Trophoblast cell (in vitro differentiated cells and primary cell): Measurements from ENCODE around the gene ORC3.

ENCODE experiments used
- DNase-seq, 2 donors: peaks; one replicate each; pipeline ENCODE4 v3.0.0-alpha.2; 2016
- H2AFZ ChIP-seq: 2 replicates; pipeline ENCODE4 v1.6.1; 2013; ENCODE audit warnings: low read length, moderate library complexity, mild to moderate bottlenecking; ENCODE audit not compliant: insufficient read depth, poor library complexity
- H2AK5ac ChIP-seq: 2 replicates; pipeline ENCODE4 v1.6.1; 2013; ENCODE audit warnings: mild to moderate bottlenecking, low read length
- H2BK120ac ChIP-seq: 2 replicates; pipeline ENCODE4 v1.6.1; 2013; ENCODE audit warnings: low read length, mild to moderate bottlenecking, moderate library complexity; ENCODE audit not compliant: insufficient read depth, poor library complexity
- H2BK12ac ChIP-seq: 2 replicates; pipeline ENCODE4 v1.6.1; 2013; ENCODE audit warnings: mild to moderate bottlenecking, low read length, moderate library complexity
- H2BK5ac ChIP-seq: 2 replicates; pipeline ENCODE4 v1.6.1; 2013; ENCODE audit warnings: low read length, low read depth, moderate library complexity, mild to moderate bottlenecking; ENCODE audit not compliant: poor library complexity
- H3K14ac ChIP-seq: 2 replicates; pipeline ENCODE4 v1.6.1; 2013; ENCODE audit warnings: mild to moderate bottlenecking, low read length
- H3K18ac ChIP-seq: 2 replicates; pipeline ENCODE4 v1.6.1; 2013; ENCODE audit warnings: mild to moderate bottlenecking, low read length
- H3K23ac ChIP-seq: 2 replicates; pipeline ENCODE4 v1.6.1; 2013; ENCODE audit warnings: low read length
- H3K27ac ChIP-seq: 2 replicates; pipeline ENCODE4 v1.5.1; 2013; ENCODE audit warnings: low read depth, mild to moderate bottlenecking, inconsistent platforms, low read length, moderate library complexity
- H3K27me3 ChIP-seq: 2 replicates; pipeline ENCODE4 v1.6.1; 2013; ENCODE audit warnings: inconsistent platforms, mild to moderate bottlenecking, low read length, moderate library complexity; ENCODE audit not compliant: insufficient read depth
- H3K36me3 ChIP-seq, 2 experiments: 1 replicate in 1 of 2; 2 replicates in 1 of 2; pipeline ENCODE4 v1.6.1; 2013; ENCODE audit warnings: low read length in 2 of 2, mild to moderate bottlenecking in 2 of 2, moderate library complexity in 1 of 2; ENCODE audit not compliant: insufficient read depth in 2 of 2, control insufficient read depth in 1 of 2
- H3K4ac ChIP-seq: 2 replicates; pipeline ENCODE4 v1.6.1; 2013; ENCODE audit warnings: low read depth, mild to moderate bottlenecking, low read length, moderate library complexity
- H3K4me1 ChIP-seq, 2 experiments: 1 replicate in 1 of 2; 2 replicates in 1 of 2; pipeline ENCODE4 v1.6.1; 2013; ENCODE audit warnings: low read length in 2 of 2, mild to moderate bottlenecking in 2 of 2, moderate library complexity in 1 of 2; ENCODE audit not compliant: insufficient read depth in 2 of 2, control insufficient read depth in 1 of 2
- H3K4me2 ChIP-seq: 2 replicates; pipeline ENCODE4 v1.6.1; 2013; ENCODE audit warnings: inconsistent platforms, mild to moderate bottlenecking, low read length, moderate library complexity
- H3K4me3 ChIP-seq: 2 replicates; pipeline ENCODE4 v1.5.1; 2013; ENCODE audit warnings: mild to moderate bottlenecking, low read depth, low read length, inconsistent platforms
- H3K79me1 ChIP-seq: one replicate; pipeline ENCODE4 v1.6.1; 2013; ENCODE audit warnings: low read length
- H3K79me2 ChIP-seq: 2 replicates; pipeline ENCODE4 v1.6.1; 2013; ENCODE audit warnings: low read length, mild to moderate bottlenecking; ENCODE audit not compliant: control insufficient read depth, insufficient read depth, poor library complexity
- H3K9ac ChIP-seq: 2 replicates; pipeline ENCODE4 v1.6.1; 2013; ENCODE audit warnings: mild to moderate bottlenecking, low read length
- H3K9me3 ChIP-seq: 2 replicates; pipeline ENCODE4 v1.6.1; 2013; ENCODE audit warnings: low read depth, mild to moderate bottlenecking, control low read depth, inconsistent platforms, low read length; ENCODE audit not compliant: insufficient read depth
- H4K12ac ChIP-seq: 2 replicates; pipeline ENCODE4 v1.6.1; 2013; ENCODE audit warnings: low read depth, mild to moderate bottlenecking, low read length, moderate library complexity
- H4K8ac ChIP-seq: 2 replicates; pipeline ENCODE4 v1.6.1; 2013; ENCODE audit warnings: low read depth, mild to moderate bottlenecking, low read length, moderate library complexity
- H4K91ac ChIP-seq: one replicate; pipeline ENCODE4 v1.6.1; 2013; ENCODE audit warnings: low read depth, mild to moderate bottlenecking, low read length, moderate library complexity
- WGBS: extraction: QIAGEN DNeasy Blood & Tissue Kit; methylation state at CpG from one replicate; pipeline ENCODE4 v1.1.7; 2013; ENCODE audit warnings: missing lambda C conversion rate; ENCODE audit not compliant: insufficient read length, insufficient coverage; ENCODE audit errors: extremely low coverage; 5-methylcytosine and 5-hydroxymethylcytosine counted together

Gene ORC3

DNA sequence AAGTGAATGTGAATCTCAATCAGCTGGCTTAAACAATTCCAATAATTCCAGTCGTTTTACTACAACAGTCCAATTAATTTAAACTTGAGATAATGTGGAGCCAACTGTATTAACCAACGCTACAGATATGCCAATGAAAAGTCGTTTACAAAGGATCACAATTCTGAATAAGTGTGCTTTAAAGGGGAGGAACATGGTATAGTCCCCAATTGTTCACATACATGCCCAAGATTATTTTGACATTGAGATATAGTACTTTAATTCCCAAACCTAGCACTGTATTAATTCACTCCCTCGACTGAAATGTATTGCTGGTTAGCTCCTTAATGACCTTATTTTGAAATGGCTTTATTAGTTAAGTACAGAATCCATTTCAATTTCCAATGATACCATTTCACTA is 109.6 kb downstream of the ORC3 start:
- no peak overlapping the region for H3K4me3 ChIP-seq
- H3K23ac ChIP-seq = no peak overlapping the region
- no peak overlapping the region for H2AK5ac ChIP-seq
- peak overlapping the region; percentile 70 for H3K4me2 ChIP-seq
- H3K18ac ChIP-seq = no peak overlapping the region
- H3K9me3 ChIP-seq = no peaks in the 10 kb centered on the region
- H4K8ac ChIP-seq = no peak overlapping the region
- no peak overlapping the region for H2BK120ac ChIP-seq
- no peak overlapping the region for H2BK5ac ChIP-seq
- no peak overlapping the region for H2BK12ac ChIP-seq
- no peak overlapping the region for H3K4ac ChIP-seq
- peaks cover 3 to 4% of the 10 kb centered on the region in 2 experiments for H3K36me3 ChIP-seq
- peaks cover 25% of the 10 kb centered on the region for H3K79me2 ChIP-seq
- H3K4me1 ChIP-seq = peaks cover 0 to 2% of the 10 kb centered on the region in 2 experiments
- WGBS = no CpG with 5 or more reads among the region's 4 CpGs
- no peak overlapping the region for H3K27ac ChIP-seq
- no peak overlapping the region for H3K14ac ChIP-seq
- H3K79me1 ChIP-seq = peaks cover 9% of the 10 kb centered on the region
- H3K9ac ChIP-seq = no peak overlapping the region
- no peaks in the 10 kb centered on the region for H3K27me3 ChIP-seq
- H2AFZ ChIP-seq = no peak overlapping the region
- DNase-seq = no peak
- H4K91ac ChIP-seq = no peak overlapping the region
- H4K12ac ChIP-seq = no peak overlapping the region

DNA sequence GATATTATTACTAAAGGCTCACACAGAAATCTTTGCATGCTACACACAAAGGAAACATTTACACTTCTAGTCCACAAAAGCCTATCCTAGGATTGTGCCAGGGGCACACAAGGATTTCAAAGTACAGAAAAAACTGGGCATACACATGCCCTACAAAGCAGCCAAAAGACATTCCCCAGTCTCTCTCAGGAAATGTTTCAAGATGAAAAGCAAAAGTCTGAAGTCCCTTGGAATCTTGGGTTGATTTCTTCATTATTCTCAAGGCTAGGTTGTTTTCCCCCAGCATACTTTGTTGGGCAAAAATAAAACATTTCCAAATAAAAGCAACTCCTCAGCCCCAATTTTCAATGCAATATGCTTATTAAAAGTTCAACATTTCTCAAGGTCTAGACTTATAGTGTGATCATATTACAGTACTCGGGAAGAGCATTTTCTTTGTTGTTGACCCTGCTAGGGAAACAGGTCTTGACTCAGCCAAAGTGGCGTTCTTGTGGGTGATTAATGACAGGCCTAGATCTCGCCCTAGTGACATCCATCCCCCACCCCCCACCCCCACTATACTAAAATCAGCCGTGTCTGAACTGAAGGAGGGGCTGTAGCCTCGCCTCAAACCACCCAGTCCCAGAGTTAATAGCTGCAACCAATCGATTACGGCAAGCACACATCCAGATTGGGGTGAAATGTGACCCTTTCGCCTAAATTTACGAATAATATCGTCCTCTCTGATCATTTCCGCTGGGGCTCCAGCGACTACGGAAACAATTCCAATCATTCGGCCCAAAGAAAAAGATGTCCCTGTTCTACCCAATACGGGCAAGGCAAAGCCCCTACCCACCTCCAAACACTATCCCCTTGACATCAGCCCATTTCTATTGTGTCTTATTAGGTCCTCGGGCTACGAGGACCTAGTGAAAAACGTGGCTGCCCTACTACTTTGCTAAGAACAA is 110.7 kb downstream of the ORC3 start:
- Histone ChIP-seq H2AK5ac (peak overlapping the region; percentile 20), H3K27me3 (no peaks in the 10 kb centered on the region)

DNA sequence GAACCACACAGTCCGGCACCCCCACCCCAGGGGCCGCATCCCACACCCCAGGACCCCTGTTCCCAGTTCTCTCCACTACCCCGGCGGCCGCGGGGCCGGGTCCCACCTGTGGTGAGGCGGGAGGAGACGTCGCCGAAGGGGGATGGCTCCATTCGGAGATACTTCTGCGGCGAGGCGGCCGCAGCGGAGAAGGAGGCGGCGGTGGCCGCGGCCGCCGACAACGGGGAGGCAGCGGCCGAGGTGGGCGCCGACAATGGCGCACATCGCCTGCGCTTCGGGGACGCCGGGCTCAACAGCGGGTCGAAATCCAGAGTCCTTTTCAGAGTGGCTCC is 111.4 kb downstream of the ORC3 start:
- H2AFZ ChIP-seq = peak overlapping the region; percentile 65
- peak overlapping the region; percentile 87 for H4K91ac ChIP-seq
- peak overlapping the region; percentile 59 for H4K12ac ChIP-seq
- WGBS = no CpG with 5 or more reads among the region's 36 CpGs
- H3K4me3 ChIP-seq = peak overlapping the region; percentile 89
- peak overlapping the region; percentile 96 for H3K4ac ChIP-seq
- H3K36me3 ChIP-seq = peaks cover 2 to 4% of the 10 kb centered on the region in 2 experiments
- no peak for DNase-seq
- no peak overlapping the region for H3K23ac ChIP-seq
- H3K14ac ChIP-seq = peak overlapping the region; percentile 78
- peak overlapping the region; percentile 90 for H3K9ac ChIP-seq
- H3K4me2 ChIP-seq = peak overlapping the region; percentile 80
- no peaks in the 10 kb centered on the region for H3K9me3 ChIP-seq
- peak overlapping the region; percentile 43 for H2AK5ac ChIP-seq
- H3K79me2 ChIP-seq = peaks cover 20% of the 10 kb centered on the region
- peak overlapping the region; percentile 12 for H2BK12ac ChIP-seq
- peaks cover 0 to 2% of the 10 kb centered on the region in 2 experiments for H3K4me1 ChIP-seq
- H2BK120ac ChIP-seq = peak overlapping the region; percentile 74
- peaks cover 9% of the 10 kb centered on the region for H3K79me1 ChIP-seq
- H4K8ac ChIP-seq = peak overlapping the region; percentile 92
- H2BK5ac ChIP-seq = peak overlapping the region; percentile 87
- peak overlapping the region; percentile 95 for H3K18ac ChIP-seq
- peak overlapping the region; percentile 98 for H3K27ac ChIP-seq
- no peaks in the 10 kb centered on the region for H3K27me3 ChIP-seq

More for the DNA sequence above, 110.7 kb downstream of the ORC3 start:
- Histone ChIP-seq H2AFZ (no peak overlapping the region), H3K79me2 (peaks cover 25% of the 10 kb centered on the region), H3K4me3 (peak overlapping the region; percentile 89), H3K4me2 (peak overlapping the region; percentile 80), H3K9ac (peak overlapping the region; percentile 90), H3K27ac (peak overlapping the region; percentile 98), H2BK120ac (peak overlapping the region; percentile 74), H4K12ac (no peak overlapping the region), H3K36me3 (peaks cover 3 to 4% of the 10 kb centered on the region in 2 experiments), H2BK12ac (no peak overlapping the region), H3K4ac (peak overlapping the region; percentile 96), H3K79me1 (peaks cover 9% of the 10 kb centered on the region), H3K4me1 (peaks cover 0 to 2% of the 10 kb centered on the region in 2 experiments), H4K91ac (peak overlapping the region; percentile 87), H4K8ac (peak overlapping the region; percentile 92), H3K18ac (peak overlapping the region; percentile 95), H2BK5ac (peak overlapping the region; percentile 87), H3K9me3 (no peaks in the 10 kb centered on the region), H3K14ac (peak overlapping the region; percentile 78), H3K23ac (no peak overlapping the region)
- DNase-seq = peak; percentile 37 to 57
- WGBS = no CpG with 5 or more reads among the region's 18 CpGs

DNA sequence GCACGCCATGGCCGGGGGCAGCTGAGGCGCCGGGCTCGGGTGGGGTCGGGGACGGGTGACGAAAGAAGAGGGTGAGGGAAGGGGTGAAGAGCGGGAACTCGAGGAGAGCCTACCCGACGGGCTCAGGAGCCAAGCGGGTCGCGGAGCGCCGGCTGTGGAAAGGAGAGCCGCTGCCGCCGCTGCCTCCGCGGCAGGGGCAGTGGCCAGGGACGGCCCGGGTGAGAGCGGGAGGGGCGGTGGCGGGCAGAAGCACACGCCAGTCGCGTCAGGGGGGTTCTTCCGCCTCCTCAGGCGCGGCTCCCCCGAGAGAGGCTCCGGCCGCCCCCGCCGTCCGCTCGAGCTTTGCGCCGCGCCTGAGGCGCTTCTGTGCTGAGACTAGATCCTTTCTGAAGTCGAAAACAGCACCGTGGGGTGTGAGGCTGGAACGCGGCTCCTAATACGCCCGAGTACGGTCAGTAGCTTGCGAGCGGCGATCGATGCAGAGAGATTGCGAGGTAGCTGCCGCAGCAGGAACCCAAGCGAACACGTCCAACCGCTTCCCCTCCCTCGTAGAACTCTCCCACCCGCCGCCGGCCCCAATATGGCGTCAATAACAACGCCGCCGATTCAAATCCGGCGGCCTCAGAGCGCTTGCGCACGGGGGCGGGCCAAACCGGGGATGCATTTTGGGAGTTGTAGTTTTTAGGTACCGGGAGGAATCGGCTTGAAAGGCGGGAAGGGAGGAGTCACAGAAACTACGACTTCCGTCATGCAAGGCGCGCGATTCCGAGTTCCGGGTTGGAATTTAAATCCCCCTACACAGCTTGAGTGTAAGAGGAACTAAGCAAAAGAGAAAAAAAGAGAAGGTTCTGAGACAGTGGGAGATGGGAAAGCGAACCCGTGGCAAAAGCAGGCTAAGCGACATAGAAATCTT is 112.0 kb downstream of the ORC3 start, which contains the start of gene AKIRIN2:
Gene AKIRIN2 (minus strand): TSS at position 558 of the 913 bp plus-strand sequence. CDS start 549 bp downstream, at position 9.
- Histone ChIP-seq H2BK5ac (peak within 1 kb of the TSS; percentile 87), H3K9me3 (no peaks in the 10 kb centered on the region), H3K23ac (no peak within 1 kb of the TSS), H3K27me3 (no peaks in the 10 kb centered on the region), H2AFZ (peak within 1 kb of the TSS; percentile 76), H2BK120ac (peak within 1 kb of the TSS; percentile 74), H4K8ac (peak within 1 kb of the TSS; percentile 92), H3K4me3 (peak within 1 kb of the TSS; percentile 89), H3K4me2 (peak within 1 kb of the TSS; percentile 80), H3K79me1 (peaks cover 9% of the 10 kb centered on the region), H3K9ac (peak within 1 kb of the TSS; percentile 90), H4K12ac (peak within 1 kb of the TSS; percentile 87), H3K4me1 (peaks cover 0 to 2% of the 10 kb centered on the region in 2 experiments), H3K4ac (peak within 1 kb of the TSS; percentile 96), H3K27ac (peak within 1 kb of the TSS; percentile 98), H3K14ac (peak within 1 kb of the TSS; percentile 78), H2AK5ac (peak within 1 kb of the TSS; percentile 43), H3K79me2 (peaks cover 16% of the 10 kb centered on the region), H3K18ac (peak within 1 kb of the TSS; percentile 95), H4K91ac (peak within 1 kb of the TSS; percentile 87), H2BK12ac (peak within 1 kb of the TSS; percentile 12), H3K36me3 (peaks cover 2% of the 10 kb centered on the region in 2 experiments)
- no CpG with 5 or more reads among the region's 88 CpGs for WGBS
- DNase-seq = peak; percentile 99 to 100
